SKM-1 (cell line): ENCODE data around the gene DEUP1.

Experiments
- DNase-seq: peaks from one replicate; lab custom pipeline; 2025; ENCODE audit not compliant: unreplicated experiment; lab: John Stamatoyannopoulos, UW

DEUP1 gene

GRCh38 chr11:93477684-93478234 lies 147.2 kb downstream of the DEUP1 start:
- no peak for DNase-seq

- DNase-seq, result no peak
Observed at GRCh38 chr11:93478841-93479240, 148.3 kb downstream of the DEUP1 start.

GRCh38 chr11:93480256-93480655 lies 149.7 kb downstream of the DEUP1 start:
- no peak for DNase-seq

- DNase-seq, result no peak
Observed at GRCh38 chr11:93480756-93481155, 150.2 kb downstream of the DEUP1 start.

- DNase-seq, result no peak
Observed at GRCh38 chr11:93481279-93481678, 150.7 kb downstream of the DEUP1 start.

- DNase-seq, result no peak
Observed at GRCh38 chr11:93481696-93482095, 151.2 kb downstream of the DEUP1 start.

GRCh38 chr11:93482556-93482955 lies 152.0 kb downstream of the DEUP1 start:
- no peak for DNase-seq

GRCh38 chr11:93484716-93485115 lies 154.2 kb downstream of the DEUP1 start:
- DNase-seq, result no peak

- no peak for DNase-seq
Observed at GRCh38 chr11:93485983-93486382, 155.4 kb downstream of the DEUP1 start.

GRCh38 chr11:93487032-93487483 lies 156.5 kb downstream of the DEUP1 start:
- DNase-seq, result no peak
